ENCODE data around the gene BCAS3.

The BCAS3 gene

DNA sequence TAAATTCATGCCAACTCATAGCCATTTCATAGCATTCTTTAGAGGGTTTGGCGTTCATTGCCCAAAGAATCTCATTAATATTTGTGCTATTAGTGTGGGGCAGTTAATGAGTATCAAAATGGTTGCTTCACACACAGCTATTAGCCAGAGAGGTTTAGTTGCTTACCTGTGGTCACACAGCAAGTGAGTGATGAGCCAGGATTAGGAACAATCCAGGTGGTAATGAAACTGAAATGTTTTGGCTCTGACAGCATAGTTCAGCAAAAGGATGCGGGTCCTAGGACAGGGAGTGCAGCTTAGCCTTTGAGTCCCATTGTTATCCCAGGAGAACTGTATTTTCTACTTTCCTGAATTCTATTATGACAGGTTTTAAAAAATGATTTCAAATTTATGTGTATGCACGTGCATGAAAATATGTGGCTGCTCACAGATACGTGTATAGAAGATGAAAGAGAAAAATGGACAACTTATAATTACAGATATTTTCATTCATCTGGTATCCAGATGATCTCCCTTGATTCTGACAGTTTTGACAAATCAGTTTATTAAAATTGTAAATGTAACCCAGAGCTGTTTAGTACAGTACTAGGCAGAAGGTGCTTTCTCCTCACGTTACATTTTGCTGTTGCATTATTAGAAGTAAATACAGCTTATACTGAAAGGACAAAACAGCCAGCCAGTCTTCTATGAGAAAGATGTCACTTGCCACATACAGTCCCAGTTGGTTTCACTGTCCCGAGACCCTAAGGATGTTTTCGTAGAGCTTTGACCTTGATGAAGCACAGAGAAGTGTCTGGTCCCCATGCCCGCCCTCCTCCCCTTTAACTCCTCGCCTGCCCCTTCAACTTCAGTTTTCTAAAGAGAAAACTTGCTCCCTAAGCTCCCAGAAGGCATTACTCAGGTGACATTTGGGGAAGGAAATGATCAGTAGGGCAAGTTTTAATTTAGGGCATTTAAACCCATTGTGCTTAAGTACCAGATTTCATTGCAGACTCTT lies 622.2 kb downstream of the BCAS3 start:
- Histone ChIP-seq H3K9ac (ENCODE audit: low read length) (no peak overlapping the region), H3K79me2 (ENCODE audit: insufficient read depth, low read length) (no peaks in the 10 kb centered on the region), H3K9me3 (ENCODE audit: low read length) (no peaks in the 10 kb centered on the region), H3K27ac (ENCODE audit: low read depth, low read length, poor library complexity, severe bottlenecking) (no peak overlapping the region), H3K4me3 (ENCODE audit: low read depth, low read length, poor library complexity, severe bottlenecking) (no peak overlapping the region), H3K4me1 (ENCODE audit: insufficient read depth, low read length, severe bottlenecking) (no peaks in the 10 kb centered on the region), H3K36me3 (ENCODE audit: insufficient read depth, low read length) (no peaks in the 10 kb centered on the region), H4K20me1 (ENCODE audit: insufficient read depth, low read length) (no peaks in the 10 kb centered on the region), H3K27me3 (ENCODE audit: insufficient read depth, low read length) (no peaks in the 10 kb centered on the region), H3K9me2 (ENCODE audit: low read depth, low read length) (no peaks in the 10 kb centered on the region), H3K4me2 (ENCODE audit: low read length) (no peak overlapping the region), H2AFZ (ENCODE audit: low read length) (no peak overlapping the region), H3F3A (ENCODE audit: insufficient read depth, low read length) (no peaks in the 10 kb centered on the region)
- TF ChIP-seq, protein P1, sequence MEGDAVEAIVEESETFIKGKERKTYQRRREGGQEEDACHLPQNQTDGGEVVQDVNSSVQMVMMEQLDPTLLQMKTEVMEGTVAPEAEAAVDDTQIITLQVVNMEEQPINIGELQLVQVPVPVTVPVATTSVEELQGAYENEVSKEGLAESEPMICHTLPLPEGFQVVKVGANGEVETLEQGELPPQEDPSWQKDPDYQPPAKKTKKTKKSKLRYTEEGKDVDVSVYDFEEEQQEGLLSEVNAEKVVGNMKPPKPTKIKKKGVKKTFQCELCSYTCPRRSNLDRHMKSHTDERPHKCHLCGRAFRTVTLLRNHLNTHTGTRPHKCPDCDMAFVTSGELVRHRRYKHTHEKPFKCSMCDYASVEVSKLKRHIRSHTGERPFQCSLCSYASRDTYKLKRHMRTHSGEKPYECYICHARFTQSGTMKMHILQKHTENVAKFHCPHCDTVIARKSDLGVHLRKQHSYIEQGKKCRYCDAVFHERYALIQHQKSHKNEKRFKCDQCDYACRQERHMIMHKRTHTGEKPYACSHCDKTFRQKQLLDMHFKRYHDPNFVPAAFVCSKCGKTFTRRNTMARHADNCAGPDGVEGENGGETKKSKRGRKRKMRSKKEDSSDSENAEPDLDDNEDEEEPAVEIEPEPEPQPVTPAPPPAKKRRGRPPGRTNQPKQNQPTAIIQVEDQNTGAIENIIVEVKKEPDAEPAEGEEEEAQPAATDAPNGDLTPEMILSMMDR (IDR thresholded peaks at IDR 0.05; ENCODE audit: low read length): no peak
- TF ChIP-seq EZH2 (IDR thresholded peaks at IDR 0.05; ENCODE audit: borderline replicate concordance, low read length): no peak

DNA sequence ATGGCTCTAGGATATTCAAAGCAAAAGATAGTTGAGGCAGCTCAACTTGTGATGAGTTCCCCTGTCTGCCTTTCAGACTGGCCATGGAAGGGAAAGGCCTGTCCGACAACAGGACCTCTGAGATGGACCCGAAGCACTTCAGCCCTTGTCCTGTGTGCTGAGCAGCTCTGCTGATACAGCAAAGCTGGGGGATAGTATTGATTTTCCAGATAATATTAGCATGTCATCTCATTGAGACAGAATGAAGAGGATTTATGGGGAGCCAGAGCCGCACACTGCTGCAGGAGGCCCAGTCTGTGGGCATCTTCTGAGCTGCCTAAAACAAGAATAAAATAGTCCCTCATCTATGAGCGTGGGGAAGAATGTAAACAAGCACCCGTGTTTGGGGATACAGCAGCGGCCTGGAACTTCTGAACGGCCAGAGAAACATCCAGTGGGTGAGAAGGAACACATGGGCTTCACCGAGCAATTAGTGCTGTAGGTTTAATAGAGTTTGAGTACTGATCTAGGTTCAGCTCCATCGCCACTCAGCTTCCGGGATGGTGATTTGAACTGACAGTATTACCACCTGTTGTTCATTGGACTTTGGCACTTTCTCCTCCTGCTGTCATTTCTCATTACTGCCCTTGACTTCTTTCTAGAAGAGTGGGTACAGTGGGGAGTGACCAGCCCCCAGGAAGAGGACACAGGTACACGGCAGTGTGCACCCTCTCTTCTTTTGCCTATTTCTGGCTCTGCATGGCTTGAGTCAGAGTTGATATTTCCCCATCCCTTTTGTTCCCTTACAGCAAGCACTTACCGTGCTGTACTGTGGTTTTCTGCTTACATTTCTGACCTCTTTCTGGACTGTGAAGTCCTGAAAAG lies 625.5 kb downstream of the BCAS3 start:
- Histone ChIP-seq H3K79me2 (ENCODE audit: insufficient read depth, low read length) (no peaks in the 10 kb centered on the region), H3K4me2 (ENCODE audit: low read length) (no peak overlapping the region), H3K27ac (ENCODE audit: low read depth, low read length, poor library complexity, severe bottlenecking) (no peak overlapping the region), H3K9ac (ENCODE audit: low read length) (no peak overlapping the region), H3K27me3 (ENCODE audit: insufficient read depth, low read length) (no peaks in the 10 kb centered on the region), H3F3A (ENCODE audit: insufficient read depth, low read length) (no peaks in the 10 kb centered on the region), H3K4me3 (ENCODE audit: low read depth, low read length, poor library complexity, severe bottlenecking) (no peak overlapping the region), H3K4me1 (ENCODE audit: insufficient read depth, low read length, severe bottlenecking) (no peaks in the 10 kb centered on the region), H3K9me2 (ENCODE audit: low read depth, low read length) (no peaks in the 10 kb centered on the region), H2AFZ (ENCODE audit: low read length) (no peak overlapping the region), H3K36me3 (ENCODE audit: insufficient read depth, low read length) (no peaks in the 10 kb centered on the region), H3K9me3 (ENCODE audit: low read length) (no peaks in the 10 kb centered on the region), H4K20me1 (ENCODE audit: insufficient read depth, low read length) (no peaks in the 10 kb centered on the region)
- no peak for TF ChIP-seq EZH2 (IDR thresholded peaks at IDR 0.05; ENCODE audit: borderline replicate concordance, low read length)
- TF ChIP-seq, protein P1 (IDR thresholded peaks at IDR 0.05; ENCODE audit: low read length): no peak

GRCh38 chr17:61303817-61304096 lies 626.1 kb downstream of the BCAS3 start:
- Histone ChIP-seq H4K20me1 (ENCODE audit: insufficient read depth, low read length) (no peaks in the 10 kb centered on the region), H3K36me3 (ENCODE audit: insufficient read depth, low read length) (no peaks in the 10 kb centered on the region), H3K27ac (ENCODE audit: low read depth, low read length, poor library complexity, severe bottlenecking) (no peak overlapping the region), H3K4me2 (ENCODE audit: low read length) (no peak overlapping the region), H3K9ac (ENCODE audit: low read length) (no peak overlapping the region), H3K27me3 (ENCODE audit: insufficient read depth, low read length) (no peaks in the 10 kb centered on the region), H3K79me2 (ENCODE audit: insufficient read depth, low read length) (no peaks in the 10 kb centered on the region), H3K4me1 (ENCODE audit: insufficient read depth, low read length, severe bottlenecking) (no peaks in the 10 kb centered on the region), H3F3A (ENCODE audit: insufficient read depth, low read length) (no peaks in the 10 kb centered on the region), H3K4me3 (ENCODE audit: low read depth, low read length, poor library complexity, severe bottlenecking) (no peak overlapping the region), H3K9me2 (ENCODE audit: low read depth, low read length) (no peaks in the 10 kb centered on the region), H3K9me3 (ENCODE audit: low read length) (no peaks in the 10 kb centered on the region), H2AFZ (ENCODE audit: low read length) (no peak overlapping the region)
- TF ChIP-seq, protein P1 (IDR thresholded peaks at IDR 0.05; ENCODE audit: low read length): no peak
- no peak for TF ChIP-seq EZH2 (IDR thresholded peaks at IDR 0.05; ENCODE audit: borderline replicate concordance, low read length)

All from OCI-LY1 (cell line).